Measurements from ENCODE around the gene YAE1.

Gene YAE1

GRCh38 chr7:39607865-39608264, 41.7 kb downstream of the YAE1 start:
- DNase-seq (ENCODE audit: low read depth) = no peak

GRCh38 chr7:39608278-39608677, 42.1 kb downstream of the YAE1 start:
- no peak for DNase-seq (ENCODE audit: low read depth)

DNA sequence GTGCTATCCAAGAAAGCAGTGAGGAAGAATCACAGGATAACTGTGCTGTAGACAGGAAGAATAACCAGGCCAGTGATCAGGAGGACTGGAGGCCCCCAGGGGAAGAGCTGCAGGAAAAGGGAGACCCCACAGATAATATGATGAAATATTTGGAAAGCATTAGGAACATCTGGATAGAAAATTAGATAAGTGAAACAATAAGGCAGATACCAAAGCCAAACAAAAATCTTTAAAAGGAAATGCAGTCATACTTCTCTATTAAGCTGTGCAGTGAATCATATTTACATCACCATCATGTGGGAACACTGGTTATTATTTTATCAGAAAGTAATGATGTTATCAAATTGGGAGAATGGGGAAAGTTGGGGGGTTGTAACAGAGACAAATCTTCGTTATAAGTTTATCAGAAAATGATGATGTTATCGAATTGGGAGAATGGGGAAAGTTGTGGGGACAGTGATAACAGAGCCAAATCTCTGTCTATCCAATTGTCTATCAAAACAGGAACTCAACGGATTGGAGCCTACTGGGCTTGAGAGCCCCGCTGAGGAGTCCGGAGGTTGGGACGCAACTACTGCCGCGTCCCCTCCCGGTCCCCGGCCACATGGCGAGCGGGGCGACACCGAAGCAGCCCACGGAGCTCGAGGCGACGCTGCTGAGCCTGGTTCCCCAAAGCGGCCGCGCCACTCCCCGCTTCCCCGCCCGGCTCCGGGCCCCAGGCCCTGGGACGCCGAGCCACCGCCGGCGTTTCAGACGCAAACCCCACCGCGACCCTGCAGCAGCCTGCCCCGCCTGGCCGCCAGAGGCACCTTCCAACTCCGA, 43.1 kb downstream of the YAE1 start:
- no peak for DNase-seq (ENCODE audit: low read depth)

DNA sequence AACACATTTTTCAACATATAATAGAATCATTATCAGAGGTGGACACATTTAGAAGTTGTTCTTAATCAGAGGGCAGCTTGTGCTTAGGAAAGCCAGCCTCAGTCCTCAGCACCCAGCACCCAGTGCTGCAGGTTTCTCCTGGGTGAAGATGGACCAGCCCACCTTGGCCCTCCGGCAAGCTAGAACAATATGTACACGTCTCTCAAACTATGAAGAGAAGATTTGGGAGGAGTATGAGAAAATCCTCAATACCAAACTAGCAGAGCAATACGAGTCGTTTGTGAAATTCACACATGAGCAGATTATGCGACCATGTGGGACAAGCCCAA, 43.7 kb downstream of the YAE1 start:
- DNase-seq (ENCODE audit: low read depth) = no peak

DNA sequence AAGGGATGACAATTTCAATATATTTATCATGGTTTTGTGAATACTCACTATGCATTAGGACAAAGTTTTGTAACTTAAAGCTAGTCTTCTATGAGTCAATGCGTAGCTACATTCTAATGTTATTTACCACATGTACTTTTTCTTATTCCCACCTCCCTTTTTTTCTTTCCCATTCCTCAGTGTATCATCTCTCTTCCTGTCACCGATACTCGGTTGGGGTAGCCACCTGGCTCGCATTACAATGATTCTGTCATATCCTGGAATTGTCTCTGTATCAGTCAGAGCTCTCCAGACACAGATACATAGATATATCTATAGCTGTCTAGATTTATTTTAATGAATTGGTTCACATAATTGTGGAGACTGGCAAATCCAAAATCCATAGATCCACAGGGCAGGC, 47.4 kb downstream of the YAE1 start:
- DNase-seq (ENCODE audit: low read depth) = no peak

- no peak for DNase-seq (ENCODE audit: low read depth)
These were observed 48.1 kb downstream of the YAE1 start for GRCh38 chr7:39614299-39614698.

DNA sequence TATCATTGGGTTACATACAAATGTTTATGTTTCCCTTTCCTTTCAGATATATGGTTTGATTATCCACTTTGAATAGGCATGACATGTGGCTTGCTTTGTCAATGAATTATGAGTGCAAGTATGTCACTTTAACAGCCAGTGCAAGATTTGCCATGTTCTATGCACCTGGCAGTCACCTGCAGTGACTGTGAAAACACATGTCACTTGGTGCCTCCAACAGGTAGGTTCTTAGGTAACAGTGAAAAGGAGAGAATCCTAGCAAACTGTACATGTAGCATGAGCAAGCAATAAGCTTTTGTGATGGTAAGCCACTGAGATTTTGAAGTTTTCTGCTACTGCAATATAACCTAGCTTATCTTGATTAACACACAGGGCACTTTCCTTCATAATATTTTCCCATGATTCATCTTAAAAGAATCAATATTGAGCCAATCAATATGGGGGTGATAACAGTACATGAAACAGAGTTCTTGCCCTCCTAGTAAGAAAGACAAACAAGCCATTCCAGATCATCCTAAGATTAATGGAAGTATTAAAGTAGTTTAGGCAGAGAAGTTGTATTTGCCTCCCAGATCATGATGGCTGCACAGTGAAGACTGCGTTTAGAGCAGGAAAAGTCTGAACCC, 49.3 kb downstream of the YAE1 start:
- DNase-seq (ENCODE audit: low read depth) = no peak

DNA sequence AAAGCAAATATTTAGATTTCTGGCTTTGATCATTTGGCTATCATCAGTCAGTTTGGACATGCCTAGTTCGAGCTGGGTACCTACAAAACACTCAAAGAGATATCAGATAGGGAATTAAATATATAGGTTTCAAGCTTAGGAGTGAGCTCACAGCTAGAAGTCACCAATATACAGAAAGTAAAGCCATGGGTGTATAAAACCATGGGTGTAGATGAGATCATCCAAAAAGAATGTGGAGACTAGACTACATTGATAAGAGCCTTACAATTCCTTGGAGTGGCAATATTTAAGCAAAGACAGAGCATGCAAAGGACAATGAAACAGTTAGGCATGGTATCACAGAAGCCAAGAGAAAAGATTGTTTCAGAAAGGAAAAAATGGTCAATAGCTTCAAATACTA, 49.9 kb downstream of the YAE1 start:
- no peak for DNase-seq (ENCODE audit: low read depth)

- no peak for DNase-seq (ENCODE audit: low read depth)
These were observed 50.8 kb downstream of the YAE1 start for GRCh38 chr7:39617005-39617404.

DNA sequence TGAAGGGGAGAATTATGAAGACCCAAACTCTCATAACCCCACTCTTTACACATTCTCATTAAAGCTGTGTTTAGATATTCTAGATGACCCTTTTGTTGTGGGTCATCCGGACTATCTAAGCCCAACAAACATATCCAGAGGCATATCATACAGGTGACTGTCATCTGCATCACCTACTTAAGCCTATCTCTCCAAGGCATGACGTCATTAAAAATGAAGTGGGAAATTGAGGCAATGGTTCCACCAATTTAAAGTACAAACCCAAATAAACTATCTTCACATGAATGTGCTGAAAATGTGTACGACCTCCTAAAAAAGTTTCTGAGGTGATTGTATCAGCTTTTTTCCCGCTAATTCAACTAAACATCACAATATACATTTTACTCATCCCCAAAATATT, 52.7 kb downstream of the YAE1 start:
- no peak for DNase-seq (ENCODE audit: low read depth)

DNA sequence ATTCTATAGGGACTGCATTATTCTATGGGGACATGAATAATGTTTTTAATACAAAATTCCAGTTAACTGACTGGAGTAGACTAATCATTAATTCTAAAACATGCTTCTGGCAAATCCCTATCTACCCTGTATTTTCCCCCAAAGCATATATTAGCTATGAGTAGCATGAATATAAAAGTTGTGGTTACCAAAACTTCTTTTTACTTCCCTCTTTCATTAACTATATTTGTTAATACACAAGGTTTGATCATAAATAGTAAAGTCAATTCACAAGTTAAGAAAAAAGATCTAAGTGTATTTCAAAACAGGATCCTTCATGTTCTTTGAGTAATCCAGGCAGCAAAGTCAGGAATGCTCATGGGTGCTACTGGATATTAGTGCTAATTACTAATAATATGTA, 54.3 kb downstream of the YAE1 start:
- DNase-seq (ENCODE audit: low read depth) = no peak

GRCh38 chr7:39621261-39621660, 55.1 kb downstream of the YAE1 start:
- DNase-seq (ENCODE audit: low read depth) = no peak

GRCh38 chr7:39621784-39622411, 55.7 kb downstream of the YAE1 start:
- DNase-seq (ENCODE audit: low read depth) = no peak

Data from T follicular helper cell (primary cell).